Subcutaneous abdominal adipose tissue (tissue), 5 donors: Measurements from ENCODE around the gene CPSF4.
"Not testable (repeated sequence)": the region's sequence is repeated elsewhere in the genome, so short reads cannot be mapped to it uniquely, and the experiment has no call there.

Experiments
- H3K27ac ChIP-seq: one replicate; pipeline ENCODE4 v1.7.0; 2013; ENCODE audit warnings: low read depth, mild to moderate bottlenecking, inconsistent platforms, low read length, moderate library complexity
- H3K27me3 ChIP-seq, 5 donors: one replicate each; pipeline ENCODE4 v1.7.0; 2013; ENCODE audit warnings: low read length in 5 of 5, inconsistent platforms in 1 of 5; ENCODE audit not compliant: control insufficient read depth in 5 of 5, insufficient read depth in 4 of 5
- H3K36me3 ChIP-seq, 5 donors: one replicate each; pipeline ENCODE4 v1.7.0; 2013; ENCODE audit warnings: low read length in 5 of 5; ENCODE audit not compliant: control insufficient read depth in 5 of 5, insufficient read depth in 5 of 5
- H3K4me1 ChIP-seq, 5 donors: one replicate each; pipeline ENCODE4 v1.7.0; 2013; ENCODE audit warnings: low read length in 5 of 5, mild to moderate bottlenecking in 3 of 5, moderate library complexity in 1 of 5; ENCODE audit not compliant: control insufficient read depth in 5 of 5, insufficient read depth in 5 of 5
- H3K4me3 ChIP-seq, 5 donors: one replicate each; pipeline ENCODE4 v1.7.0; 2013; ENCODE audit warnings: low read length in 5 of 5, low read depth in 1 of 5
- H3K9ac ChIP-seq, 5 donors: one replicate each; pipeline ENCODE4 v1.7.0; 2013; ENCODE audit warnings: low read length in 5 of 5, mild to moderate bottlenecking in 4 of 5, moderate library complexity in 3 of 5
- H3K9me3 ChIP-seq, 5 donors: one replicate each; pipeline ENCODE4 v1.7.0; 2013; ENCODE audit warnings: low read length in 5 of 5; ENCODE audit not compliant: control insufficient read depth in 5 of 5
- donor health status: healthy.
- donor health status: healthy.
- donor health status: healthy.
- donor health status: healthy.
- donor health status: healthy.

The CPSF4 gene

DNA sequence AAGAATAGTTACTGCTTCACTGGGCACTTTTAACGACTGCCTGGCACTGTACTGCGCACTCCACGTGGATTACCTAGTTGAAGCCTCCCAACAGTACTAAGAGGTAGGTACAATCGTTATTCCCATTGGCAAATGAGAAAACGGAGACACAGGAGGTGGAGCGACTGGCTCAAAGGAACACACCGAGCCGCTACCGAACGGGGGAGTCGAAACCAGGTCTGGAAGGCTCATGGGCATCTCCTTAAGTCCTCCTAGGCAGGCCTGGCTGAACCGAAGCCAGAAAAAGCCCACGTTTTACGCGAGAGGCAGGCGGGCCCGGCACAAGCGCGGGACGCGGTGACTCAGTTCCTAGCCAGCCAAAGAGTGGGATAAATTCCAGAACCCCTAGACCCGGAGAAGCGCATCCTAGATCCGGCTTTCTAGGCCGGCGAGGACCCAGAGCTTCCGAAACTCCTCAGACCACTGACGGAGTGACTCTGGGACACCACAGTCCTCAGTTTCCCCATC lies 30.8 kb upstream of the CPSF4 start:
- Histone ChIP-seq H3K27ac (peak overlapping the region; percentile 98), H3K9me3 (no peaks in the 10 kb centered on the region), H3K27me3 (no peaks in the 10 kb centered on the region), H3K4me1 (peaks cover 10 to 50% (median 43%) of the 10 kb centered on the region in 5 donors), H3K4me3 (peak overlapping the region; percentile 85 to 99 (median 97)), H3K36me3 (peaks cover 12 to 45% (median 35%) of the 10 kb centered on the region in 5 donors), H3K9ac (peak overlapping the region; percentile 87 to 98 (median 97))

GRCh38 chr7:99408379-99409191 lies 30.2 kb upstream of the CPSF4 start, which contains the start of the genes BUD31 and PDAP1:
Gene BUD31 (plus strand): TSS chr7:99408969. CDS start chr7:99411093, 2,124 bp downstream.
Gene PDAP1 (minus strand): TSS chr7:99408597. CDS start chr7:99408548, 49 bp downstream.
- no peaks in the 10 kb centered on the region for H3K9me3 ChIP-seq
- H3K4me3 ChIP-seq, result peak within 1 kb of the TSS; percentile 93 to 99 (median 99)
- H3K36me3 ChIP-seq, result peaks cover 8 to 45% (median 35%) of the 10 kb centered on the region in 5 donors
- H3K4me1 ChIP-seq, result peaks cover 10 to 50% (median 43%) of the 10 kb centered on the region in 5 donors
- H3K27ac ChIP-seq, result peak within 1 kb of the TSS; percentile 98
- no peaks in the 10 kb centered on the region for H3K27me3 ChIP-seq
- H3K9ac ChIP-seq, result peak within 1 kb of the TSS; percentile 93 to 99 (median 97)

GRCh38 chr7:99409192-99409572 lies 29.6 kb upstream of the CPSF4 start:
- peak overlapping the region; percentile 98 for H3K27ac ChIP-seq
- H3K9ac ChIP-seq, result peak overlapping the region; percentile 93 to 99 (median 97)
- H3K36me3 ChIP-seq, result peaks cover 8 to 43% (median 29%) of the 10 kb centered on the region in 5 donors

GRCh38 chr7:99409806-99410205 lies 28.9 kb upstream of the CPSF4 start:
- Histone ChIP-seq H3K4me1 (peaks cover 10 to 42% (median 38%) of the 10 kb centered on the region in 5 donors), H3K4me3 (peak overlapping the region; percentile 93 to 99 (median 99)), H3K36me3 (peaks cover 8 to 43% (median 28%) of the 10 kb centered on the region in 5 donors), H3K9ac (peak overlapping the region; percentile 26 to 98 (median 97)), H3K9me3 (no peaks in the 10 kb centered on the region), H3K27ac (peak overlapping the region; percentile 98), H3K27me3 (no peaks in the 10 kb centered on the region)

More at GRCh38 chr7:99409192-99409572, 29.6 kb upstream of the CPSF4 start:
- Histone ChIP-seq H3K4me3 (peak overlapping the region; percentile 93 to 99 (median 99)), H3K27me3 (no peaks in the 10 kb centered on the region), H3K4me1 (peaks cover 10 to 48% (median 43%) of the 10 kb centered on the region in 5 donors), H3K9me3 (no peaks in the 10 kb centered on the region)

DNA sequence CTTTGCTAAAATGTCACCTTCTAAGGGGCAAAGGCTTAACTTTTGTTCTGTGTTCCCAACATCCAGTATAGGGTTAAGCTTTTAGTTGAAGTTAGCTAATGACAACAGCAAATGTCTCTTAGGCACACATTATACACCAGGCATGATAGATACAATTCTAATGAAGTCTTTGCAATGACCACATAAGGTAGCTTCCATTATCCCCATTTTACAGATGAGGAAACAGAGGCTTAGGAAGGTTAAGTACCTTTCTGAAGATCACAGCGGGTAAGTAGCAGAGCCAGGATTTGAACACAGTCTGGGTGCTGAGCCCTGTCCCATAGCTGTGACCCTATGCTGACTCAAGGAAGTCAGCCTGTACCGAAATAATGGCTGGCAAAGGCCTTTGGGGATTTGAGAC lies 28.1 kb upstream of the CPSF4 start:
- peaks cover 8 to 47% (median 30%) of the 10 kb centered on the region in 5 donors for H3K36me3 ChIP-seq
- H3K27ac ChIP-seq, result no peak overlapping the region
- H3K9me3 ChIP-seq, result no peaks in the 10 kb centered on the region
- H3K4me1 ChIP-seq, result peaks cover 10 to 37% (median 35%) of the 10 kb centered on the region in 5 donors
- H3K4me3 ChIP-seq, result no peak overlapping the region
- H3K27me3 ChIP-seq, result no peaks in the 10 kb centered on the region
- H3K9ac ChIP-seq, result peak overlapping the region in 1 of 5 donors; percentile 98

- H3K27me3 ChIP-seq, H3K9me3 ChIP-seq, H3K27ac ChIP-seq, H3K4me1 ChIP-seq, H3K4me3 ChIP-seq, H3K9ac ChIP-seq: not testable (repeated sequence)
- peaks cover 8 to 95% (median 71%) of the 10 kb centered on the region in 5 donors for H3K36me3 ChIP-seq
Observed at GRCh38 chr7:99415513-99416127, 23.1 kb upstream of the CPSF4 start.

- no peaks in the 10 kb centered on the region for H3K9me3 ChIP-seq
- no peak overlapping the region for H3K9ac ChIP-seq
- peaks cover 0 to 95% (median 62%) of the 10 kb centered on the region in 5 donors for H3K36me3 ChIP-seq
- no peaks in the 10 kb centered on the region for H3K4me1 ChIP-seq
- no peaks in the 10 kb centered on the region for H3K27me3 ChIP-seq
- no peak overlapping the region for H3K27ac ChIP-seq
- H3K4me3 ChIP-seq, result no peak overlapping the region
Observed at GRCh38 chr7:99418260-99418659, 20.5 kb upstream of the CPSF4 start.

DNA sequence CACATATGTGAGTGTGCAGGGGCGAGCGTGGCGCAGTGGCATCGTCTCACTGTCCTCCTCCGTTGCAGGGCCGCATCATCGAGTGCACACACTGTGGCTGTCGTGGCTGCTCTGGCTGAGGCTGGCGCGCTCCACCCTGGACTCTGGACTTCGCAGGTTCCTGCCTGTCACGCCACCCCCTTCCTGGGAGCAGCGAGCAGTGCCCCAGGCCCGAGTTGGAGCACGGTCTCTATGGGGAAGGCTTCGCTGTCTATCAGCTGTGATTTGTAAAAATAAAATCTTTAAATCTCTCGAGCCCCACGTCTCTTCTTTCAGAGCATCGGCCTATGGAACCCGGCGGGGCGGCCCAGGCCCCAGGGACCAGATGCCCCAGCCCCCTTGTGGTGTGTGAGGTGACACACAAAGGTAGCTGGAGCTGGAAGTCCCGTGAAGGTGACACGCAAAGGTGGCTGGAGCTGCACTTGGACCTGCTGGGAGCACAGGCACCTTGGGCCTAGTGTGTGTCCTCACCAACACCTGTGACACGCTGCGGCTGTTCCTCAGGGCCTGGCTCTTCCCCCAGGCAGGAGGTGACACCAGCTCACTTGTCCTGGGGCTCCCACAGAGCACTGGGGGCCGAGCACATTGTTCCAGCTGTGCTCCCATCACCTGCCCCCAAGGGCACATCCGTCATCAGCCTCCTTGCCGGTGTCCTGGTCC lies 19.3 kb upstream of the CPSF4 start:
- Histone ChIP-seq H3K36me3 (peaks cover 0 to 97% (median 69%) of the 10 kb centered on the region in 5 donors), H3K27ac (no peak overlapping the region), H3K9ac (no peak overlapping the region), H3K4me1 (no peaks in the 10 kb centered on the region), H3K27me3 (no peaks in the 10 kb centered on the region), H3K9me3 (no peaks in the 10 kb centered on the region), H3K4me3 (no peak overlapping the region)

GRCh38 chr7:99420213-99420612 lies 18.5 kb upstream of the CPSF4 start:
- Histone ChIP-seq H3K4me3 (no peak overlapping the region), H3K4me1 (no peaks in the 10 kb centered on the region), H3K9me3 (no peaks in the 10 kb centered on the region)

More at GRCh38 chr7:99420213-99420612, 18.5 kb upstream of the CPSF4 start:
- Histone ChIP-seq H3K9ac (no peak overlapping the region), H3K27ac (no peak overlapping the region), H3K27me3 (no peaks in the 10 kb centered on the region), H3K36me3 (peaks cover 0 to 97% (median 75%) of the 10 kb centered on the region in 5 donors)
